ACC112 (cell line): ENCODE data around the gene DISC1.

ENCODE experiments used
- H2AFZ ChIP-seq: fragments of 200-600 bp; sonication (generic); one replicate; pipeline ENCODE4 v1.6.0; 2017; ENCODE audit warnings: antibody characterized with exemption, low read length; ENCODE audit not compliant: unreplicated experiment
- H3K27ac ChIP-seq: fragments of 200-600 bp; sonication (generic); 2 replicates; pipeline ENCODE4 v1.5.1; 2014; ENCODE audit warnings: low read depth, mild to moderate bottlenecking, antibody characterized with exemption, low read length, moderate library complexity
- H3K27me3 ChIP-seq: fragments of 200-600 bp; sonication (generic); 2 replicates; pipeline ENCODE4 v1.6.1; 2014; ENCODE audit warnings: mild to moderate bottlenecking, antibody characterized with exemption, low read length, moderate library complexity, mixed read lengths; ENCODE audit not compliant: insufficient read depth
- H3K36me3 ChIP-seq: fragments of 200-600 bp; sonication (generic); 2 replicates; pipeline ENCODE4 v1.6.1; 2016; ENCODE audit warnings: mild to moderate bottlenecking, antibody characterized with exemption, low read length, moderate library complexity, mixed read lengths; ENCODE audit not compliant: insufficient read depth
- H3K4me1 ChIP-seq: fragments of 200-600 bp; sonication (generic); one replicate; pipeline ENCODE4 v1.6.1; 2016; ENCODE audit warnings: low read length, mixed read lengths; ENCODE audit not compliant: insufficient read depth, unreplicated experiment, control insufficient read depth
- H3K4me3 ChIP-seq: fragments of 200-600 bp; sonication (generic); 2 replicates; pipeline ENCODE4 v1.5.1; 2014; ENCODE audit warnings: mild to moderate bottlenecking, low read depth, low read length
- H3K79me2 ChIP-seq: fragments of 200-600 bp; sonication (generic); one replicate; pipeline ENCODE4 v1.6.0; 2016; ENCODE audit warnings: low read length; ENCODE audit not compliant: control insufficient read depth, unreplicated experiment, insufficient read depth

The DISC1 gene

DNA sequence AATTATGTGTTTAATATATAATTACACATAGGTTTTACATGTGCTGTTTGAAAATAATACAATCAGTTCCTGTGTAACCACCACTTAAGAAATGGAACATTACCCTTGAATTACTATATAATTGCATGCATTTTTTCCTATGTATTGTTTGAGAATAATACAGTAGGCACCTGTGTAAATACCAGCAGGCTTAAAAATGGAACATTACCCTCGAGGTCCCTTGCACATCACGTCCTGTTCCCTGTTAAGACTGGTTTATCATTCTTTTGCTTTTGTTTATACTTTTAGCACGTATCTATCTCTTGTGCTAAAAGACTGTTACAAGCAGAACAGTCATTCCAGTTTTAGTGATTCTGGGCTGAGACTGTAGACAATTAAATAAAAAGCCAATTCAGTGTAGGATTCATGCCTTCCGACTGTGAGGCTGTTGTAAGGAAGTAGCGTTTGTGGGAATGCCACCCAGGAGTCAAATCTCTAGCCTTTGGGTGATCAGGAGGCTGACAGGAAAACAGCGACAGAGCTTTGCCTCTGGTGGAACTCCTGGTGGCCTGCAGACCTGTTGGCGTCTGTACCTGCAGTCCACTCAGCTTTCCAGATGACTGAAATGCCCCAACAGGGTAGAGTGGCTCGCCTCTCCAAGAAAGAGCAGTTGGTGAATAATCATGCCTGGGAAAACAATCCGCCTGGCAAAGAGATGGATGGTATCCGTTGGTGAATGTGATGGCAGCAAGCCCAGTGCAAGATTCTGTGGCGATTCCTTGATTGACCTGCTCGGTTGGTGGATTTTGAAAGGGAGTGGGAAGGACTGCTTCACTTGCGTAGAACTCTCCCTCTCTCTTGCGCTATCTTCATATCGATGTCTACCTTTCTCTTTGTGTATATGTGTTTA, 58.0 kb downstream of the DISC1 start:
- Histone ChIP-seq H3K36me3 (no peaks in the 10 kb centered on the region), H3K27me3 (no peaks in the 10 kb centered on the region), H3K4me1 (no peaks in the 10 kb centered on the region), H3K27ac (no peak overlapping the region), H3K79me2 (no peaks in the 10 kb centered on the region), H2AFZ (no peak overlapping the region), H3K4me3 (no peak overlapping the region)

DNA sequence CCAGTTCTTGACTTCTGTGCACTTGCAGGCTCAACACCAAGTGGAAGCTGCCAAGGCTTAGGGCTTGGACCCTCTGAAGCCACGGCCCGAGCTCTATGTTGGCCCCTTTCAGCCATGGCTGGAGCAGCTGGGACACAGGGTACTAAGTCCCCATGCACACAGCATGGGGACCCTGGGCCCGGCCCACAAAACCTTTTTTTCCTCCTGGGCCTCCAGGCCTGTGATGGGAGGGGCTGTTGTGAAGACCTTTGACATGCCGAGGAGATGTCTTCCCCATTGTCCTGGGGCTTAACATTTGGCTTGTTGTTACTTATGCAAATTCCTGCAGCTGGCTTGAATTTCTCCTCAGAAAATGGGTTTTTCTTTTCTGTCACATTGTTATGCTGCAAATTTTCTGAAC, 59.8 kb downstream of the DISC1 start:
- no peaks in the 10 kb centered on the region for H3K36me3 ChIP-seq
- no peaks in the 10 kb centered on the region for H3K79me2 ChIP-seq
- no peak overlapping the region for H2AFZ ChIP-seq
- no peak overlapping the region for H3K4me3 ChIP-seq
- no peaks in the 10 kb centered on the region for H3K4me1 ChIP-seq
- no peak overlapping the region for H3K27ac ChIP-seq
- H3K27me3 ChIP-seq = no peaks in the 10 kb centered on the region

DNA sequence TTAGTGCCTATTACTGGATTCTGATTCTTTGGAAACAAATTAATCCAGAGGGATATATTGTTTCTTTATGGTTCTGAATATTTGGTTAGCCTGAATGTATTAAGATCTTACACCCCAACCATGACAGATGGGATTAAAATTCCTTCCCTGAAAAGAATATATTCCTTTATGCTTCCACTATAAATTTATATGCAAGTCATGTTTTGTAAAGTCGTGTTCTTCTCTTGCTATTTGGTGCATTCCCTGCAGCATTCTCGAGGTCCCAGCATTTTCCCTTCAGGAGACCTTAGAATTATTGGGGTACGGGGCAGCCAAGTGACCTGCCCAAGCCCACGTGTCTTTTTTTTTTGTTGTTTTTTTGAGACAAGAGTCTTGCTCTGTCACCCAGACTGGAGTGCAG, 62.4 kb downstream of the DISC1 start:
- no peaks in the 10 kb centered on the region for H3K27me3 ChIP-seq
- no peaks in the 10 kb centered on the region for H3K4me1 ChIP-seq
- no peak overlapping the region for H3K27ac ChIP-seq
- H3K36me3 ChIP-seq = no peaks in the 10 kb centered on the region
- H3K4me3 ChIP-seq = no peak overlapping the region
- no peaks in the 10 kb centered on the region for H3K79me2 ChIP-seq
- H2AFZ ChIP-seq = no peak overlapping the region

DNA sequence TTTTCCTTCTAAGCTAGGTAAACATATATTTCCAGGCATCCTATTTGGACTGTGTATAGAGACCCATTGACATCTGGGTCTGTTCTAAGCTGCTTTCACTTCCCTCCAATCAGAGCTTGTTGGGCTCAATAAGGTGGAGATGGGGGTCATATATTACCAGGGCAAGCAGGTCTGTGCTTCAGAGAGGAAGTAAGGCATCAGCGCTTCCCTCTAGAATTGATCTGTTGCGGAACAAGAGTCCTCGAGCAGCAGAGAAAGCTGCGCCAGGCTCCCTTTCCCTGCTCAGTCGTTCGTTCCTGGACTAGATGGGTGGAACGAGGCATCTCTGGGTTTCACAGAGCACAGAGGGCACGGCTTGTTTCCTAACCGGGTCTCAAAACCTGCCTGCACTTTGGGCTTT, 63.5 kb downstream of the DISC1 start:
- no peaks in the 10 kb centered on the region for H3K4me1 ChIP-seq
- H3K79me2 ChIP-seq = no peaks in the 10 kb centered on the region
- H2AFZ ChIP-seq = no peak overlapping the region
- H3K27me3 ChIP-seq = no peaks in the 10 kb centered on the region
- H3K4me3 ChIP-seq = no peak overlapping the region
- no peak overlapping the region for H3K27ac ChIP-seq
- no peaks in the 10 kb centered on the region for H3K36me3 ChIP-seq

DNA sequence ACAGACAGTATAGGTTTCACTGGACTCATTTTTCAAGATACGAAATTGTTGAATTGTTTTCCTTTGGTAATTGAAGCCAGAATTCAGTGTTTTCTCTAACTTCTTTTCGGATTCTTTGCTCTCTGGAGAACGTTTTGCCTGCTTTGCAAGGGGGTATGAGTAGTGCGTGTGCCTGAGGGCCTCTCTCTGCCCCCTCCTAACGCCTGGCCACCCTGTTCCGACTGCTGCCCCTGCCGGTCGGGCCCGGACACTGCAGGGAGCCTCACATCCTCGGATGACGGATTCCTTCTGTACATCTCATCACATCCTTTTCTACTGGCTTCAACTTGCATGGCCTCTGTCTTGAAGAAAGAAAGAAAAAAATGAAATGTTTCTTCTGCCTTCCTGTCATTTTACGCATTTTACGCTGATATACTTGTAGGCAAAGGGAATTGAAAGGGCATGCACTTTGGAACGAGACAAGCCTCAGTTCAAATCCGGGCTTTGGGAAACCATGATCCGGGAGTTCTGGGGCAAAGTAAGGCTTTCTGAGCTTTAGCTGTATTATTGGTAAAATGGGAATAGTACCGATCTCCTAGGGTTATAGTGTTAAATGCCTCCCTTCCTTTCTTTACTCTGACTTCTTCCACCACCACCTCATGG, 65.1 kb downstream of the DISC1 start:
- Histone ChIP-seq H2AFZ (no peak overlapping the region), H3K4me1 (no peaks in the 10 kb centered on the region), H3K27ac (no peak overlapping the region), H3K36me3 (no peaks in the 10 kb centered on the region), H3K4me3 (no peak overlapping the region), H3K79me2 (no peaks in the 10 kb centered on the region), H3K27me3 (no peaks in the 10 kb centered on the region)

DNA sequence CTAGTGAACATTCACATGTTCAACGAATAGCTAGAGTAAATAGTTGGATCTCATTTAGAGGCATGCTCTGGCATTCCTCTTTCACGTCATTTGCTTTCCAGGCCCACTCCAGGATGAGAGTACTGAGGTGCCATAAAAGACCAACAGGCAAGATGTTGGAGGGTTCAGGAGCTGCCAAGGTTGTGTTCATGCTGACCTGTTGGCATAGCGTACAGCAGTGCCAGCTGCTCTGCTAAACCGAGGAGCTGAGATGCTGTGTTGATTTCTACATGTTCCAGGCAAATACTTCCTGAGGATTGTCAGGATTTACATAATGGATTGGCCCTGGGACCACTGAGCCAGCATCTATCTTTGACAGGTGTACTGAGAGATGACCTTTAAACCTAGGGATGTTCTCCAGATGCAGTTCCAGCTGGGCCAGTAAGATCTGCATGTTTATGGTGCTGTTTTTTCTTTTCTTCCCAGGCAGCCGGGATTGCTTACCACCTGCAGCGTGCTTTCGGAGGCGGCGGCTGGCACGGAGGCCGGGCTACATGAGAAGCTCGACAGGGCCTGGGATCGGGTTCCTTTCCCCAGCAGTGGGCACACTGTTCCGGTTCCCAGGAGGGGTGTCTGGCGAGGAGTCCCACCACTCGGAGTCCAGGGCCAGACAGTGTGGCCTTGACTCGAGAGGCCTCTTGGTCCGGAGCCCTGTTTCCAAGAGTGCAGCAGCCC, 66.9 kb downstream of the DISC1 start:
- no peak overlapping the region for H3K4me3 ChIP-seq
- no peak overlapping the region for H3K27ac ChIP-seq
- no peaks in the 10 kb centered on the region for H3K4me1 ChIP-seq
- no peaks in the 10 kb centered on the region for H3K27me3 ChIP-seq
- H3K79me2 ChIP-seq = no peaks in the 10 kb centered on the region
- no peaks in the 10 kb centered on the region for H3K36me3 ChIP-seq
- no peak overlapping the region for H2AFZ ChIP-seq

DNA sequence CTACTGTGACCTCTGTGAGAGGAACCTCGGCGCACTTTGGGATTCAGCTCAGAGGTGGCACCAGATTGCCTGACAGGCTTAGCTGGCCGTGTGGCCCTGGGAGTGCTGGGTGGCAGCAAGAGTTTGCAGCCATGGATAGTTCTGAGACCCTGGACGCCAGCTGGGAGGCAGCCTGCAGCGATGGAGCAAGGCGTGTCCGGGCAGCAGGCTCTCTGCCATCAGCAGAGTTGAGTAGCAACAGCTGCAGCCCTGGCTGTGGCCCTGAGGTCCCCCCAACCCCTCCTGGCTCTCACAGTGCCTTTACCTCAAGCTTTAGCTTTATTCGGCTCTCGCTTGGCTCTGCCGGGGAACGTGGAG, 67.5 kb downstream of the DISC1 start:
- Histone ChIP-seq H3K27me3 (no peaks in the 10 kb centered on the region), H3K27ac (no peak overlapping the region), H3K4me3 (no peak overlapping the region), H2AFZ (no peak overlapping the region), H3K36me3 (no peaks in the 10 kb centered on the region), H3K79me2 (no peaks in the 10 kb centered on the region), H3K4me1 (no peaks in the 10 kb centered on the region)

DNA sequence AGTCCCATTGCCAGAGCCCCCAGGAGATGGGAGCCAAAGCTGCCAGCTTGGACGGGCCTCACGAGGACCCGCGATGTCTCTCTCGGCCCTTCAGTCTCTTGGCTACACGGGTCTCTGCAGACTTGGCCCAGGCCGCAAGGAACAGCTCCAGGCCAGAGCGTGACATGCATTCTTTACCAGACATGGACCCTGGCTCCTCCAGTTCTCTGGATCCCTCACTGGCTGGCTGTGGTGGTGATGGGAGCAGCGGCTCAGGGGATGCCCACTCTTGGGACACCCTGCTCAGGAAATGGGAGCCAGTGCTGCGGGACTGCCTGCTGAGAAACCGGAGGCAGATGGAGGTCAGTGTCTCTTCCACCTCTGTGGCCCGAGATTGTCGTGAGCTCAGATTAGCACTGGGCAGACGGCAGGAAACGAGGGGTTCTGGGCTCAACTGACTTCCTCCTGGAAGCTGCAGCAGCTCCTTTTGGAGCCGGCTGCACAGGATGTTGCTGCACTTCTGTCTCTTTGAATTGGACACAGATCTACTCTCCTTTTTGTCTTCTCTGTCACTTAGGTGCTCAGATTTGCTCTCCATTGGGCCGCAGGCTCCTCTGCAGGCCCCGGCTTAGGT, 68.0 kb downstream of the DISC1 start:
- no peak overlapping the region for H3K27ac ChIP-seq
- H3K4me1 ChIP-seq = peaks cover 3% of the 10 kb centered on the region
- no peaks in the 10 kb centered on the region for H3K79me2 ChIP-seq
- H2AFZ ChIP-seq = no peak overlapping the region
- H3K27me3 ChIP-seq = no peaks in the 10 kb centered on the region
- no peaks in the 10 kb centered on the region for H3K36me3 ChIP-seq
- no peak overlapping the region for H3K4me3 ChIP-seq

DNA sequence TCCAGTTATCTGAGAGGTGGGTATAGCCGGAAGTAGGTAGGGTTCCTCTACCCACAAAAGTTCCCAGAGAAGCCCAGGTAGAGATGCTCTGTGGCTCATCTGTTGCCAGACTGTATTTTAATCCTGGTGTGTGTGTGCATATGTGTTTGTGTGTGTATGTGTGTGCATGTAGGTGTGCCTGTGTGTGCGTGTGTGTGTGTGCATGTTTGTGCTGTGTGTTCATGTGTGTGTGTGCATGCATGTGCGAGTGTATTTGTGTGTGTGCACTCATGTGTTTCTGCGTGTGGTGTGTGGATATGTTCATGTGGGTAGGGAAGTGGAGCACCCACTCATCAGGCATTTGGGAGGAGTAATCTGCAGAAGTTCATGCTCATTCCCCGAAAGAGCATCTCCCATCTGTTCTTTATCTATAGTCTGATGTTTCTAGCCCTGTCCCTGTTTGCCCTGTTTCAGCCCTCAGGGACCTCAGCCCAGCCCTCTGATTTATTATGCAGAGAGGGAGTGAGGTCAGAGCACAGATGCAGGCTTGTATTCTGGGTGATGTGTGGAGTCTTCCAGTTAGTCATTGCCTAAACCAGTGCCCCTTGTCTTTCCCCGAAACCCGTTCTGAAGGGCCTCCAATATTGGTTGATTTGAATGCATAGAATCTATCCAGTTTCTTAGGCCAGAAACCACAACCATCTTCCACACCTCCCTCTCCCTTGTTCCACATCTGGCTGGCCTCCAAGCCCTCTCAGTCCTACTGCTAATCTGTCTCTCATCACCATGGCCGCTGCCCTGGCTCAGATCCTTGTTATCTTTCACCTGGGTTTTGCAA, 69.1 kb downstream of the DISC1 start:
- Histone ChIP-seq H3K79me2 (no peaks in the 10 kb centered on the region), H3K27ac (no peak overlapping the region), H3K4me3 (no peak overlapping the region), H3K27me3 (no peaks in the 10 kb centered on the region), H3K36me3 (no peaks in the 10 kb centered on the region), H2AFZ (no peak overlapping the region), H3K4me1 (peaks cover 8% of the 10 kb centered on the region)

DNA sequence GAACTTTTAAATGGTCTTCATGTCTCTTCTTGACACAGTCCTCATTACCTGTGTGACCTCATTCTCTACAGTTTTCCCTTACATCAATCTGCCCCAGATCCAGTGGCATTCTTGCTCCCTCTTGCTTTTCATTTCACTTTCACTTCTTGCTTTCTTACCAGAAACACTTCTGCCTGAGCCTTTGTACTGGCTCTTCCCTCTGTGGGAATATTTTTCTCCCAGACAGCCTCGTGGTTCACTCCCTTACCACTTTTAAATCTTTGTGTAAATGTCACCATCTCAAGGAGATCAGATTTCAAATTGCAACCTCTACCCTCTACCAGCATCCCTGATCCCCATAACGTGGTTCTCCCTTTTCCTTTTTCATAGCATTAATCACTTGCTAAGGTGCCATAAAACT, 73.2 kb downstream of the DISC1 start:
- H3K27me3 ChIP-seq = no peaks in the 10 kb centered on the region

More for the DNA sequence above, 73.2 kb downstream of the DISC1 start:
- Histone ChIP-seq H3K79me2 (no peaks in the 10 kb centered on the region), H3K4me3 (peak overlapping the region; percentile 58; the same call in 1 of the 2 replicates), H3K4me1 (peaks cover 20% of the 10 kb centered on the region), H3K36me3 (no peaks in the 10 kb centered on the region), H3K27ac (no peak overlapping the region), H2AFZ (peak overlapping the region; percentile 84)
